OCI-LY7 (cell line): ENCODE results near the gene PAFAH1B1. TPM values are rescaled to one million over a fixed set of nuclear protein-coding genes. Genes with fewer than 3 reads are reported as not detected.

Experiments used
- BruUV-seq: library from RNA; stranded (reverse); fragments of 400-500 nt; replicated peaks from 2 replicates; lab custom pipeline; 2021; lab: Mats Ljungman, UMichigan
- CTCF ChIA-PET: fragments of 300-600 bp; sonication (Branson Sonifier 250); formaldehyde crosslinking; loops from one replicate; lab custom pipeline; 2022; ENCODE audit warnings: antibody characterized with exemption; ENCODE audit not compliant: unreplicated experiment; lab: Charles Lee
- POLR2A ChIA-PET: fragments of 300-600 bp; sonication (Branson Sonifier 250); formaldehyde crosslinking; loops from one replicate; lab custom pipeline; 2022; ENCODE audit warnings: antibody characterized with exemption; lab: Charles Lee
- DNase-seq: peaks from one replicate; pipeline ENCODE4 v3.0.0-alpha.2; 2015; ENCODE audit warnings: low spot score
- H2AFZ ChIP-seq: fragments of 200-600 bp; sonication (generic), shearing (Covaris generic); 2 replicates; pipeline ENCODE4 v1.6.1; 2014; ENCODE audit warnings: mild to moderate bottlenecking, antibody characterized with exemption, low read length, moderate library complexity
- H3K27ac ChIP-seq: fragments of 200-600 bp; sonication (generic); 2 replicates; pipeline ENCODE4 v1.5.1; 2014; ENCODE audit warnings: mixed run types, low read depth, mild to moderate bottlenecking, moderate library complexity, low read length, inconsistent platforms; ENCODE audit not compliant: poor library complexity, severe bottlenecking
- H3K36me3 ChIP-seq: fragments of 200-600 bp; sonication (generic); 2 replicates; pipeline ENCODE4 v1.6.1; 2014; ENCODE audit warnings: mild to moderate bottlenecking, antibody characterized with exemption, low read length, moderate library complexity, mixed read lengths; ENCODE audit not compliant: insufficient read depth
- H3K4me1 ChIP-seq: fragments of 200-600 bp; sonication (generic); 2 replicates; pipeline ENCODE4 v1.5.1; 2014; ENCODE audit warnings: mild to moderate bottlenecking, low read length; ENCODE audit not compliant: insufficient read depth, poor library complexity, severe bottlenecking
- H3K4me2 ChIP-seq: fragments of 200-600 bp; sonication (generic); 2 replicates; pipeline ENCODE4 v1.6.1; 2014; ENCODE audit warnings: mild to moderate bottlenecking, low read length
- H3K4me3 ChIP-seq: fragments of 200-600 bp; sonication (generic); 2 replicates; pipeline ENCODE4 v1.5.1; 2014; ENCODE audit warnings: mild to moderate bottlenecking, low read depth, low read length; ENCODE audit not compliant: poor library complexity, severe bottlenecking
- H3K79me2 ChIP-seq: fragments of 200-600 bp; sonication (generic); 2 replicates; pipeline ENCODE4 v1.6.1; 2016; ENCODE audit warnings: low read depth, mild to moderate bottlenecking, low read length, moderate library complexity, mixed read lengths; ENCODE audit not compliant: insufficient read depth
- H3K9me2 ChIP-seq: fragments of 200-600 bp; sonication (generic); 2 replicates; pipeline ENCODE4 v1.6.1; 2016; ENCODE audit warnings: mild to moderate bottlenecking, low read length, mixed read lengths; ENCODE audit not compliant: insufficient read depth
- H3K9me3 ChIP-seq: fragments of 200-600 bp; sonication (generic); 2 replicates; pipeline ENCODE4 v1.6.1; 2014; ENCODE audit warnings: mild to moderate bottlenecking, mixed run types, low read length, mixed read lengths
- H4K20me1 ChIP-seq: fragments of 200-600 bp; sonication (generic); 2 replicates; pipeline ENCODE4 v1.6.1; 2014; ENCODE audit warnings: mild to moderate bottlenecking, antibody characterized with exemption, low read length, moderate library complexity, mixed read lengths; ENCODE audit not compliant: insufficient read depth
- CTCF ChIP-seq: fragments of 200-600 bp; sonication (generic); conservative IDR thresholded peaks from 2 replicates; pipeline ENCODE4 v1.5.1; 2014; ENCODE audit warnings: mild to moderate bottlenecking, antibody characterized with exemption, low read length, moderate library complexity, mixed read lengths
- EZH2phosphoT487 ChIP-seq: fragments of 200-600 bp; sonication (generic); IDR thresholded peaks from 2 replicates; pipeline ENCODE4 v1.6.1; 2018; ENCODE audit warnings: low read depth, borderline replicate concordance, mild to moderate bottlenecking, mixed run types, antibody characterized with exemption, low read length, moderate library complexity, mixed read lengths
- intact Hi-C: fragments of 100-400 bp; cut with micrococcal nuclease; formaldehyde crosslinking; loops from one replicate; pipeline ENCODE4 v1.10.0; 2022; ENCODE audit not compliant: unreplicated experiment
- total RNA-seq, 2 experiments: library from RNA; depleted of rRNA in 1 of 2; stranded (reverse); fragments of >200 nt in 1 of 2; shearing (Covaris generic) in 1 of 2; gene quantifications; 2 replicates each; pipeline ENCODE4 v1.2.3, GENCODE V29; 2014 to 2022

PAFAH1B1 gene
- total RNA-seq, 2 experiments from 2014 or later = 51.1 to 127 TPM

- no peaks in the 10 kb centered on the region for H4K20me1 ChIP-seq
- no peaks in the 10 kb centered on the region for H3K79me2 ChIP-seq
- TF ChIP-seq EZH2phosphoT487 (no peak), CTCF (no peak)
- no peak for DNase-seq
- H3K27ac ChIP-seq = no peak overlapping the region
- no peaks in the 10 kb centered on the region for H3K4me1 ChIP-seq
- intact Hi-C loops = no loop called here
- H3K36me3 ChIP-seq = peaks cover 87% of the 10 kb centered on the region
- no peaks in the 10 kb centered on the region for H3K9me3 ChIP-seq
- ChIA-PET POLR2A (no interaction called here), CTCF (no interaction called here)
- BruUV-seq = no TSS peak
- no peak overlapping the region for H3K4me2 ChIP-seq
- no peak overlapping the region for H2AFZ ChIP-seq
- no peak overlapping the region for H3K4me3 ChIP-seq
- no peaks in the 10 kb centered on the region for H3K9me2 ChIP-seq
These were observed 98.7 kb downstream of the PAFAH1B1 start for GRCh38 chr17:2691965-2692780.

GRCh38 chr17:2692781-2693135, 99.3 kb downstream of the PAFAH1B1 start:
- Histone ChIP-seq H3K4me3 (no peak overlapping the region), H4K20me1 (no peaks in the 10 kb centered on the region), H3K4me2 (no peak overlapping the region), H2AFZ (no peak overlapping the region), H3K27ac (no peak overlapping the region), H3K79me2 (no peaks in the 10 kb centered on the region), H3K9me2 (no peaks in the 10 kb centered on the region), H3K4me1 (no peaks in the 10 kb centered on the region), H3K36me3 (peaks cover 89% of the 10 kb centered on the region), H3K9me3 (no peaks in the 10 kb centered on the region)
- intact Hi-C loops = no loop called here
- POLR2A ChIA-PET = interaction anchor here (0.6 kb wide), 1 partner anchor 162 kb away, joined by 4 read pairs; no protein-coding TSS in a partner anchor
- BruUV-seq = no TSS peak
- CTCF ChIA-PET = no interaction called here
- no peak for DNase-seq
- TF ChIP-seq EZH2phosphoT487 (no peak), CTCF (no peak)
